Memory B cell (primary cell): ENCODE measurements around the gene NFKB2.

Experiments used
- ATAC-seq: fragments of 150-1000 bp; cut with Tn5 transposase; 2 replicates; pipeline ENCODE4 v1.10.0; 2021; ENCODE audit warnings: low read depth, mild to moderate bottlenecking, moderate library complexity
- DNase-seq, 2 donors: peaks; one replicate each; pipeline ENCODE4 v3.0.0; 2022; ENCODE audit warnings: low spot score in 2 of 2
- H3K27ac Mint-ChIP-seq: one replicate; pipeline ENCODE4 v1.8.0; 2022; ENCODE audit warnings: mild to moderate bottlenecking, moderate library complexity, mixed read lengths
- H3K27me3 Mint-ChIP-seq: one replicate; pipeline ENCODE4 v1.8.0; 2022; ENCODE audit warnings: mixed read lengths
- H3K36me3 Mint-ChIP-seq: one replicate; pipeline ENCODE4 v1.8.0; 2022; ENCODE audit warnings: mild to moderate bottlenecking, mixed read lengths
- H3K4me1 Mint-ChIP-seq: one replicate; pipeline ENCODE4 v1.8.0; 2022; ENCODE audit warnings: mixed read lengths
- H3K4me3 Mint-ChIP-seq: one replicate; pipeline ENCODE4 v1.8.0; 2022; ENCODE audit warnings: mild to moderate bottlenecking, moderate library complexity, mixed read lengths
- H3K9me3 Mint-ChIP-seq: one replicate; pipeline ENCODE4 v1.8.0; 2022; ENCODE audit warnings: mixed read lengths

Gene NFKB2

GRCh38 chr10:102433619-102434046 is 38.1 kb downstream of the NFKB2 start:
- ATAC-seq: no peak
- Mint-ChIP-seq H3K9me3 (no peaks in the 10 kb centered on the region), H3K27me3 (peaks cover 1% of the 10 kb centered on the region), H3K36me3 (no peaks in the 10 kb centered on the region), H3K4me1 (peaks cover 21% of the 10 kb centered on the region), H3K4me3 (peak overlapping the region; percentile 94), H3K27ac (peak overlapping the region; percentile 84)
- no peak for DNase-seq

- H3K4me3 Mint-ChIP-seq: no peak overlapping the region
- no peak for DNase-seq
- H3K4me1 Mint-ChIP-seq: peaks cover 21% of the 10 kb centered on the region
Measured at GRCh38 chr10:102434394-102435132, 39.1 kb downstream of the NFKB2 start.

GRCh38 chr10:102435133-102435497 is 39.6 kb downstream of the NFKB2 start:
- peaks cover 21% of the 10 kb centered on the region for H3K4me1 Mint-ChIP-seq
- DNase-seq (no peak), ATAC-seq (no peak)
- peaks cover 1% of the 10 kb centered on the region for H3K27me3 Mint-ChIP-seq
- H3K4me3 Mint-ChIP-seq: peak overlapping the region; percentile 51
- no peaks in the 10 kb centered on the region for H3K9me3 Mint-ChIP-seq
- no peak overlapping the region for H3K27ac Mint-ChIP-seq
- H3K36me3 Mint-ChIP-seq: no peaks in the 10 kb centered on the region

More at GRCh38 chr10:102434394-102435132, 39.1 kb downstream of the NFKB2 start:
- Mint-ChIP-seq H3K27ac (no peak overlapping the region), H3K27me3 (peaks cover 1% of the 10 kb centered on the region), H3K9me3 (no peaks in the 10 kb centered on the region), H3K36me3 (no peaks in the 10 kb centered on the region)
- no peak for ATAC-seq

GRCh38 chr10:102435529-102436233 is 40.2 kb downstream of the NFKB2 start:
- Mint-ChIP-seq H3K4me1 (peaks cover 21% of the 10 kb centered on the region), H3K4me3 (peak overlapping the region; percentile 51)
- no peak for ATAC-seq

GRCh38 chr10:102436312-102436711 is 40.8 kb downstream of the NFKB2 start:
- DNase-seq (no peak), ATAC-seq (no peak)
- no peaks in the 10 kb centered on the region for H3K9me3 Mint-ChIP-seq
- no peak overlapping the region for H3K4me3 Mint-ChIP-seq
- H3K27me3 Mint-ChIP-seq: peaks cover 1% of the 10 kb centered on the region
- peaks cover 21% of the 10 kb centered on the region for H3K4me1 Mint-ChIP-seq
- no peaks in the 10 kb centered on the region for H3K36me3 Mint-ChIP-seq
- no peak overlapping the region for H3K27ac Mint-ChIP-seq

More at GRCh38 chr10:102435529-102436233, 40.2 kb downstream of the NFKB2 start:
- no peaks in the 10 kb centered on the region for H3K9me3 Mint-ChIP-seq
- no peak for DNase-seq
- H3K27ac Mint-ChIP-seq: no peak overlapping the region
- H3K36me3 Mint-ChIP-seq: no peaks in the 10 kb centered on the region
- peaks cover 1% of the 10 kb centered on the region for H3K27me3 Mint-ChIP-seq

- no peak overlapping the region for H3K27ac Mint-ChIP-seq
- no peaks in the 10 kb centered on the region for H3K9me3 Mint-ChIP-seq
- H3K4me1 Mint-ChIP-seq: peaks cover 14% of the 10 kb centered on the region
- ATAC-seq (no peak), DNase-seq (no peak)
- H3K36me3 Mint-ChIP-seq: no peaks in the 10 kb centered on the region
- H3K27me3 Mint-ChIP-seq: peaks cover 1% of the 10 kb centered on the region
- no peak overlapping the region for H3K4me3 Mint-ChIP-seq
Measured at GRCh38 chr10:102437515-102437914, 42.0 kb downstream of the NFKB2 start.

GRCh38 chr10:102438374-102438773 is 42.9 kb downstream of the NFKB2 start:
- H3K9me3 Mint-ChIP-seq: no peaks in the 10 kb centered on the region
- H3K4me1 Mint-ChIP-seq: peaks cover 10% of the 10 kb centered on the region
- ATAC-seq (no peak), DNase-seq (no peak)
- no peak overlapping the region for H3K4me3 Mint-ChIP-seq
- H3K27me3 Mint-ChIP-seq: no peaks in the 10 kb centered on the region
- H3K27ac Mint-ChIP-seq: no peak overlapping the region
- no peaks in the 10 kb centered on the region for H3K36me3 Mint-ChIP-seq

GRCh38 chr10:102444851-102445250 is 49.3 kb downstream of the NFKB2 start:
- Mint-ChIP-seq H3K36me3 (no peaks in the 10 kb centered on the region), H3K4me3 (no peak overlapping the region), H3K9me3 (no peaks in the 10 kb centered on the region), H3K27me3 (peaks cover 2% of the 10 kb centered on the region), H3K4me1 (peaks cover 6% of the 10 kb centered on the region), H3K27ac (no peak overlapping the region)
- DNase-seq (no peak), ATAC-seq (no peak)

- peaks cover 17% of the 10 kb centered on the region for H3K4me1 Mint-ChIP-seq
- H3K36me3 Mint-ChIP-seq: peaks cover 4% of the 10 kb centered on the region
- ATAC-seq: peak; percentile 71
Measured at GRCh38 chr10:102449321-102450123, 54.0 kb downstream of the NFKB2 start.

GRCh38 chr10:102450124-102450373 is 54.5 kb downstream of the NFKB2 start:
- no peak for DNase-seq
- H3K4me3 Mint-ChIP-seq: peak overlapping the region; percentile 95
- ATAC-seq: no peak
- peaks cover 4% of the 10 kb centered on the region for H3K36me3 Mint-ChIP-seq
- peaks cover 17% of the 10 kb centered on the region for H3K4me1 Mint-ChIP-seq
- H3K27ac Mint-ChIP-seq: peak overlapping the region; percentile 86
- no peaks in the 10 kb centered on the region for H3K27me3 Mint-ChIP-seq
- no peaks in the 10 kb centered on the region for H3K9me3 Mint-ChIP-seq

More at GRCh38 chr10:102449321-102450123, 54.0 kb downstream of the NFKB2 start:
- Mint-ChIP-seq H3K4me3 (peak overlapping the region; percentile 95), H3K27me3 (peaks cover 2% of the 10 kb centered on the region), H3K27ac (peak overlapping the region; percentile 86), H3K9me3 (no peaks in the 10 kb centered on the region)
- peak; percentile 68 to 85 for DNase-seq

GRCh38 chr10:102450374-102451104 is 55.0 kb downstream of the NFKB2 start:
- Mint-ChIP-seq H3K36me3 (peaks cover 4% of the 10 kb centered on the region), H3K4me3 (peak overlapping the region; percentile 95), H3K27me3 (no peaks in the 10 kb centered on the region), H3K27ac (peak overlapping the region; percentile 86), H3K4me1 (peaks cover 17% of the 10 kb centered on the region), H3K9me3 (no peaks in the 10 kb centered on the region)
- ATAC-seq: peak; percentile 83
- DNase-seq: peak; percentile 81 to 86

- peaks cover 4% of the 10 kb centered on the region for H3K36me3 Mint-ChIP-seq
- peak within 1 kb of the TSS; percentile 95 for H3K4me3 Mint-ChIP-seq
- ATAC-seq (no peak), DNase-seq (no peak)
- no peaks in the 10 kb centered on the region for H3K9me3 Mint-ChIP-seq
- peaks cover 17% of the 10 kb centered on the region for H3K4me1 Mint-ChIP-seq
- H3K27me3 Mint-ChIP-seq: no peaks in the 10 kb centered on the region
- peak within 1 kb of the TSS; percentile 86 for H3K27ac Mint-ChIP-seq
Measured at GRCh38 chr10:102451105-102451969, 55.8 kb downstream of the NFKB2 start, which contains the start of gene C10orf95. Gene C10orf95 (minus strand): TSS chr10:102451543. CDS start chr10:102451093, 450 bp downstream.
